Prostate gland (tissue), 2 donors: ENCODE results near the gene PRICKLE2. TPM values are rescaled to one million over a fixed set of nuclear protein-coding genes. Genes with fewer than 3 reads are reported as not detected.

ENCODE experiments used
- DNase-seq: peaks from one replicate; pipeline ENCODE4 v3.0.0-alpha.2; 2019; ENCODE audit warnings: low spot score
- H3K27ac ChIP-seq, 2 donors: fragments of 200-600 bp; sonication (generic); 2 replicates each; pipeline ENCODE4 v1.5.1; 2017 to 2019
- H3K27me3 ChIP-seq: fragments of 200-600 bp; sonication (generic); replicated peaks from 2 replicates; pipeline ENCODE4 v1.5.1; 2019; ENCODE audit not compliant: insufficient read depth
- H3K36me3 ChIP-seq, 2 donors: fragments of 200-600 bp; sonication (generic); 1 replicate in 1 of 2; 2 replicates in 1 of 2; pipeline versions ENCODE4 v1.5.1 to v1.8.1; 2017 to 2019
- H3K4me1 ChIP-seq: fragments of 200-600 bp; sonication (generic); replicated peaks from 2 replicates; pipeline ENCODE4 v1.5.1; 2019
- H3K4me3 ChIP-seq, 2 donors: fragments of 200-600 bp; sonication (generic); 2 replicates each; pipeline ENCODE4 v1.5.1; 2017 to 2019
- H3K9me3 ChIP-seq: fragments of 200-600 bp; sonication (generic); 2 replicates; pipeline ENCODE4 v1.5.1; 2017
- CTCF ChIP-seq, 4 experiments: fragments of 200-600 bp in 2 of 4; fragments of 450-650 bp in 2 of 4; sonication (generic) in 2 of 4; IDR thresholded peaks; 1 replicate in 3 of 4; 2 replicates in 1 of 4; pipeline ENCODE4 v1.5.1; 2016 to 2019; ENCODE audit warnings: antibody characterized with exemption in 4 of 4, mild to moderate bottlenecking in 2 of 4, moderate library complexity in 2 of 4
- POLR2A ChIP-seq: fragments of 450-650 bp; IDR thresholded peaks from one replicate; pipeline ENCODE4 v1.6.1; 2016; ENCODE audit warnings: antibody characterized with exemption, mild to moderate bottlenecking
- POLR2AphosphoS5 ChIP-seq: sonication (generic); formaldehyde crosslinking; IDR thresholded peaks from one replicate; pipeline ENCODE4 v1.6.1; 2017; ENCODE audit warnings: antibody characterized with exemption
- WGBS: methylation state at CpG from one replicate; pipeline ENCODE4 v1.1.5; 2018; 5-methylcytosine and 5-hydroxymethylcytosine counted together
- intact Hi-C: fragments of 100-400 bp; cut with DNase I; formaldehyde crosslinking; loops from one replicate; pipeline ENCODE4 v1.14.2; 2022
- total RNA-seq, 2 donors: library from RNA; depleted of rRNA; stranded (reverse); fragments of >200 nt; gene quantifications; one replicate each; pipeline ENCODE4 v1.1.0, GENCODE V29; 2016

The PRICKLE2 gene
- total RNA-seq, 2 donors from 2014 or later: 11.9 to 21.0 TPM

DNA sequence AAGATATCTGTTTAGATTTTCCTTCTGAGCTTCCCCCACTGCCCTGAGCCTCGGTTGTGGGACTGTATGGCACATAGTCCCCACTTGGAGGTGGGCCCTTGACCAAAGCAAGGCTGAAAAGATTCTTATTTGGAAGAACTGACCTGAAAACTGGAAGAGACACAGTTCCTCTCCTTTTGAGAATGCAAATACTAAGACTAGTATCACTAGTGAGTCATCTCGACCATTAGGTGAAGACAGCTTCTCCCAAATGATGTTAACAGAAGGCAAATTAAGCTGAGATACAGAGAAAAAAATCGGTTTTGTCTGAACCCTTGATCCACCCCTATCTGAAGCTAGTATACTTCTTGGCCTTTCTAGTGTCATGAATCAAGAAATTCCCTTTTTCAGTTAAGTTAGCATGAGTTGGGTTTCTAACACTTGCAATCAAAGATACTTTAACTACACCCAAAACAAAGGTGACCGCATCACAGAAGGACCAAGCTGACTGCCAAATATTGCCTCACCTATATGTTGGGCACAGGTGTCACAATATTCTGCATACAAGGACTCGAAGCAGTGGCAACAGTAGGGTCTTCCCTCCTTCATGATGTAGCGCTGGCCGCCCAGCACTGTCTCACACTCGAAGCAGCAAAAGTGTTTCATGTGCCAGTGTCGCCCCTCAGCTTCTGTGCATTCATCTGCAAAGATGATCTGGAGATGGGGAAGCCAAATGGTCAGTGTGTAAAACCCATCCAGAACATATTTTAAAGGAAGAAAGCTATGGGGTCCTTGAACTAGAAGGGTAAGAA lies 72.4 kb downstream of the PRICKLE2 start:
- intact Hi-C loops: no loop called here
- WGBS: 97% methylated on average over 9 of the region's 9 CpGs

GRCh38 chr3:64152086-64152485 lies 73.2 kb downstream of the PRICKLE2 start:
- TF ChIP-seq POLR2AphosphoS5: peak; percentile 41
- TF ChIP-seq CTCF (IDR thresholded peaks at IDR 0.05): no peak
- Histone ChIP-seq H3K4me3 (no peak overlapping the region), H3K36me3 (no peaks in the 10 kb centered on the region), H3K27ac (peak overlapping the region; percentile 72 to 79), H3K27me3 (no peaks in the 10 kb centered on the region), H3K4me1 (peaks cover 19% of the 10 kb centered on the region), H3K9me3 (no peaks in the 10 kb centered on the region)
- intact Hi-C loops: no loop called here
- WGBS: 48% methylated on average over 2 of the region's 2 CpGs
- DNase-seq: peak; percentile 30

More for the DNA sequence above, 72.4 kb downstream of the PRICKLE2 start:
- Histone ChIP-seq H3K27me3 (no peaks in the 10 kb centered on the region), H3K4me3 (no peak overlapping the region), H3K36me3 (no peaks in the 10 kb centered on the region), H3K4me1 (peaks cover 20% of the 10 kb centered on the region), H3K27ac (no peak overlapping the region), H3K9me3 (no peaks in the 10 kb centered on the region)
- no peak for DNase-seq
- TF ChIP-seq POLR2A: no peak
- TF ChIP-seq CTCF (IDR thresholded peaks at IDR 0.05): no peak
- no peak for TF ChIP-seq POLR2AphosphoS5

DNA sequence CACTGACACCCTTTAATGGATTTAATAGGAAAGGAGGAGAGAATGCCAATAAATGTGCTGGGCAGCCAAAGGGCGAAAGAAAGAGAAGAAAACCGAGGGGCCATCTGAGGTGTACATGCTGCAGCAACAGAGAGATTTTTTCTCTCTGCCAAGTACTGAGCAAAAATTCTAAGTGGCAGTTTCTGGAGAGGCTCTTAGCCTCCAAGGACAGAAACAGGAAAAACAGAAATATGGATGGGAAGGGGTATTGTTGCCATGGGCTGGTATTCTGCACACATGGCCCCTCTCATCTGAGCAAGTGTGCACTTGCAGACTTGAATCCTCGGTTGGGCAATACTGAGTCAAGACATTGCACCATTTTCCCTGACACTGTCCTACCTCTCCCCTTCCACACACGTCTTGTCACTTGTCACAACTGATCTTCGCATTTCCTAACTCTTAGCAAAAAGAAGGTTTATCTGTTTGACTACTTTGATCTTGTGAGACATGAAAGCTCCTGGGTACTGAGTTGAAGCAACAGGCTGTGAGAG lies 73.9 kb downstream of the PRICKLE2 start:
- no peak overlapping the region for H3K4me3 ChIP-seq
- TF ChIP-seq POLR2A: no peak
- no peak for TF ChIP-seq POLR2AphosphoS5
- TF ChIP-seq CTCF (IDR thresholded peaks at IDR 0.05): no peak
- H3K36me3 ChIP-seq: no peaks in the 10 kb centered on the region
- intact Hi-C loops: no loop called here
- no peaks in the 10 kb centered on the region for H3K27me3 ChIP-seq
- H3K27ac ChIP-seq: peak overlapping the region; percentile 72 to 79
- no peak for DNase-seq
- H3K9me3 ChIP-seq: no peaks in the 10 kb centered on the region
- H3K4me1 ChIP-seq: peaks cover 16% of the 10 kb centered on the region
- WGBS: 71% methylated on average over 5 of the region's 5 CpGs

- Histone ChIP-seq H3K4me3 (no peak overlapping the region), H3K36me3 (no peaks in the 10 kb centered on the region), H3K4me1 (peaks cover 16% of the 10 kb centered on the region), H3K27me3 (no peaks in the 10 kb centered on the region), H3K27ac (peak overlapping the region; percentile 72 to 79), H3K9me3 (no peaks in the 10 kb centered on the region)
- 21% methylated on average over 13 of the region's 13 CpGs for WGBS
- DNase-seq: peak; percentile 74
- intact Hi-C loops: no loop called here
- TF ChIP-seq POLR2AphosphoS5: peak; percentile 84
- TF ChIP-seq CTCF (IDR thresholded peaks at IDR 0.05): no peak
Measured at GRCh38 chr3:64150623-64151207, 74.6 kb downstream of the PRICKLE2 start.
